K562 (cell line): ENCODE measurements around the gene FAM217B. TPM values are rescaled to one million over a fixed set of nuclear protein-coding genes. Genes with fewer than 3 reads are reported as not detected.

ENCODE experiments used
- ATAC-seq: fragments of 200-7000 bp; cut with Tn5 transposase; 3 replicates; pipeline ENCODE4 v1.9.1; 2020; ENCODE audit warnings: moderate library complexity
- BruUV-seq: library from RNA; stranded (reverse); fragments of 400-500 nt; replicated peaks from 2 replicates; lab custom pipeline; 2021; lab: Mats Ljungman, UMichigan
- CTCF ChIA-PET: fragments of 300-600 bp; formaldehyde crosslinking; extraction: SDS; loops from one replicate; lab custom pipeline; 2021; ENCODE audit warnings: low intra/inter-chr PET ratio; lab: Yijun Ruan, JAX
- POLR2A ChIA-PET: fragments of 300-600, 350-650 bp; sonication (Branson Sonifier 250); formaldehyde crosslinking; extraction: SDS; loops from one replicate; lab custom pipeline; 2021; ENCODE audit warnings: antibody characterized with exemption, inconsistent platforms; lab: Yijun Ruan, JAX
- DNase-seq, 4 experiments: peaks; one replicate each; pipeline versions ENCODE4 v3.0.0 to v3.0.0-alpha.2; 2011 to 2018; ENCODE audit warnings: low spot score in 3 of 4, mixed read lengths in 3 of 4; ENCODE audit errors: extremely low read depth in 1 of 4
- FAIRE-seq: peaks from 2 replicates; lab custom pipeline; 2011; peaks lifted over from hg19 to GRCh38; lab: Jason Lieb, UNC
- H2AFZ ChIP-seq: 2 replicates; pipeline ENCODE4 v1.6.0; 2011; ENCODE audit warnings: low read depth, low read length, control low read depth, inconsistent platforms
- H3K27ac ChIP-seq: fragments of 200-600 bp; 3 replicates; pipeline ENCODE4 v1.8.0; 2011; ENCODE audit warnings: low read depth, mild to moderate bottlenecking, control low read depth, inconsistent platforms, low read length, moderate library complexity, mixed read lengths; ENCODE audit errors: extremely low read depth
- H3K27me3 ChIP-seq, 2 experiments: fragments of 300-600 bp in 1 of 2; 2 replicates in 1 of 2; 3 replicates in 1 of 2; pipeline versions ENCODE4 v1.6.0 to v1.8.0; 2011; ENCODE audit warnings: inconsistent platforms in 2 of 2, low read length in 2 of 2, mild to moderate bottlenecking in 1 of 2, mixed read lengths in 1 of 2, moderate library complexity in 1 of 2; ENCODE audit not compliant: control insufficient read depth in 2 of 2, insufficient read depth in 2 of 2
- H3K36me3 ChIP-seq: fragments of 300-600 bp; 3 replicates; pipeline ENCODE4 v1.8.0; 2011; ENCODE audit warnings: mild to moderate bottlenecking, low read length, inconsistent platforms; ENCODE audit not compliant: control insufficient read depth, insufficient read depth
- H3K4me1 ChIP-seq, 2 experiments: fragments of 200-600 bp in 1 of 2; replicated peaks in 1 of 2; 2 replicates in 1 of 2; 3 replicates in 1 of 2; pipeline versions ENCODE4 v1.5.1 to v1.8.0; 2011; ENCODE audit warnings: inconsistent platforms in 2 of 2, low read length in 2 of 2, mild to moderate bottlenecking in 1 of 2, mixed read lengths in 1 of 2, moderate library complexity in 1 of 2; ENCODE audit not compliant: control insufficient read depth in 2 of 2, insufficient read depth in 2 of 2
- H3K4me2 ChIP-seq: 2 replicates; pipeline ENCODE4 v1.6.1; 2011; ENCODE audit warnings: low read length, control low read depth, inconsistent platforms, mixed read lengths; ENCODE audit not compliant: insufficient read depth
- H3K4me3 ChIP-seq: fragments of 200-600 bp; sonication (generic), shearing (Covaris generic); 2 replicates; pipeline ENCODE4 v1.5.1; 2016; ENCODE audit warnings: control low read depth, inconsistent platforms
- H3K79me2 ChIP-seq: fragments of 200-600 bp; 3 replicates; pipeline ENCODE4 v1.8.0; 2011; ENCODE audit warnings: low read length, inconsistent platforms; ENCODE audit not compliant: control insufficient read depth, insufficient read depth
- H3K9ac ChIP-seq, 2 experiments: 2 replicates each; pipeline versions ENCODE4 v1.6.0 to v1.6.1; 2011; ENCODE audit warnings: low read depth in 2 of 2, low read length in 2 of 2, control low read depth in 1 of 2, inconsistent platforms in 1 of 2, mild to moderate bottlenecking in 1 of 2, mixed read lengths in 1 of 2; ENCODE audit not compliant: insufficient read depth in 1 of 2
- H3K9me1 ChIP-seq: one replicate; pipeline ENCODE4 v1.6.0; 2011; ENCODE audit warnings: inconsistent platforms, mild to moderate bottlenecking, low read length, moderate library complexity; ENCODE audit not compliant: control insufficient read depth, insufficient read depth
- H3K9me3 ChIP-seq: replicated peaks from 2 replicates; pipeline ENCODE4 v1.5.1; 2011; ENCODE audit warnings: low read depth, low read length, inconsistent platforms; ENCODE audit not compliant: control insufficient read depth, insufficient read depth
- H4K20me1 ChIP-seq: replicated peaks from 2 replicates; pipeline ENCODE4 v1.6.1; 2011; ENCODE audit warnings: low read length, inconsistent platforms, mixed read lengths; ENCODE audit not compliant: control insufficient read depth, insufficient read depth
- DIDO1 ChIP-seq: fragments of 450-650 bp; IDR thresholded peaks from 2 replicates; pipeline ENCODE4 v1.6.1; 2016; ENCODE audit warnings: low read depth, missing biosample characterization, missing genetic modification characterization
- E2F3 ChIP-seq: fragments of 250-450 bp; sonication (Bioruptor Pico); IDR thresholded peaks from 2 replicates; pipeline ENCODE4 v1.4.0; 2020; ENCODE audit warnings: mild to moderate bottlenecking
- EP300 ChIP-seq: IDR thresholded peaks from 2 replicates; pipeline ENCODE4 v1.6.1; 2012; ENCODE audit warnings: low read length, improper control_type of control experiment
- EWSR1 ChIP-seq: fragments of 450-650 bp; IDR thresholded peaks from 2 replicates; pipeline ENCODE4 v1.6.1; 2018; ENCODE audit warnings: borderline replicate concordance, mild to moderate bottlenecking, low read depth, moderate library complexity; ENCODE audit not compliant: partially characterized antibody
- KAT8 ChIP-seq: fragments of 450-650 bp; IDR thresholded peaks from 2 replicates; pipeline ENCODE4 v1.6.1; 2016; ENCODE audit warnings: low read depth, mild to moderate bottlenecking
- RAD21 ChIP-seq, 2 experiments: fragments of 250-450 bp in 1 of 2; fragments of 450-650 bp in 1 of 2; sonication (Bioruptor Pico) in 1 of 2; formaldehyde crosslinking in 1 of 2; IDR thresholded peaks in 1 of 2; conservative IDR thresholded peaks in 1 of 2; 2 replicates each; pipeline versions ENCODE4 v1.4.0 to v1.8.0; 2020 to 2022; ENCODE audit warnings: mild to moderate bottlenecking in 2 of 2, moderate library complexity in 1 of 2
- RBM22 ChIP-seq: fragments of 200-400 bp; formaldehyde crosslinking; IDR thresholded peaks from 2 replicates; pipeline ENCODE4 v1.6.1; 2018; ENCODE audit warnings: low read length, low read depth; ENCODE audit not compliant: poor library complexity, severe bottlenecking
- SIRT6 ChIP-seq: IDR thresholded peaks from one replicate; pipeline ENCODE4 v1.6.1; 2012; ENCODE audit warnings: low read depth, mild to moderate bottlenecking, control low read depth, inconsistent platforms, low read length, moderate library complexity
- SMARCA4 ChIP-seq: fragments of 450-650 bp; IDR thresholded peaks from 2 replicates; pipeline ENCODE4 v1.6.1; 2016
- SNRNP70 ChIP-seq: fragments of 200-400 bp; formaldehyde crosslinking; optimal IDR thresholded peaks from 2 replicates; pipeline ENCODE3; 2017; ENCODE audit warnings: low read depth, low read length
- SREBF2 ChIP-seq: sonication (generic); formaldehyde crosslinking; IDR thresholded peaks from 2 replicates; pipeline ENCODE4 v1.4.0; 2020; ENCODE audit warnings: mild to moderate bottlenecking, missing genetic modification reagents
- ZNF197 ChIP-seq: fragments of 200-800 bp; sonication (Bioruptor generic); IDR thresholded peaks from 2 replicates; pipeline ENCODE4 v1.6.1; 2016; ENCODE audit warnings: low read depth, missing genetic modification characterization, missing compliant biosample characterization
- ZNF699 ChIP-seq: fragments of 250-450 bp; sonication (Bioruptor Pico); IDR thresholded peaks from 2 replicates; pipeline ENCODE4 v1.8.0; 2021; ENCODE audit warnings: mild to moderate bottlenecking, moderate library complexity; ENCODE audit not compliant: insufficient replicate concordance
- WGBS: fragments of 100-300 bp; shearing (Covaris generic); methylation state at CpG from one replicate; pipeline ENCODE4 v1.1.6; 2016; ENCODE audit warnings: low coverage, mixed read lengths; ENCODE audit not compliant: insufficient coverage; ENCODE audit errors: missing lambda C conversion rate; 5-methylcytosine and 5-hydroxymethylcytosine counted together
- in situ Hi-C: fragments of 300-500 bp; cut with MboI; formaldehyde crosslinking; loops from 4 replicates; pipeline ENCODE4 v1.15.0; 2018; ENCODE audit warnings: inconsistent platforms, mixed read lengths
- intact Hi-C: fragments of 100-400 bp; cut with micrococcal nuclease; formaldehyde crosslinking; loops from 2 replicates; pipeline ENCODE4 v1.14.2; 2022
- polyA plus RNA-seq, 8 experiments: library from polyadenylated mRNA; depleted of rRNA in 4 of 8; stranded (reverse) in 5 of 8; unstranded in 3 of 8; fragments of >200 nt; fragmentation: Nextera tagmentation in 2 of 8; fragmentation: Illumina TruSeq in 1 of 8; extraction: Ambion mirVana in 2 of 8; extraction: Trizol in 1 of 8; gene quantifications; 2 replicates each; pipeline versions ENCODE4 v1.2.1 to v1.2.3, GENCODE V29; 2011 to 2014; ENCODE audit warnings: inconsistent platforms in 1 of 8, missing spikeins in 1 of 8
- total RNA-seq, 7 experiments: library from RNA; depleted of rRNA in 6 of 7; stranded (reverse); fragments of >200 nt in 6 of 7; fragmentation: Illumina TruSeq in 2 of 7; extraction: Trizol in 2 of 7; gene quantifications; 2 replicates each; pipeline versions ENCODE4 v1.2.1 to v1.2.3, GENCODE V29; 2011 to 2021; ENCODE audit warnings: low replicate concordance in 1 of 7
- TF ChIP-seq, protein P1 (sequence below): sonication (generic); formaldehyde crosslinking; IDR thresholded peaks from 2 replicates; pipeline ENCODE4 v1.8.1; 2023; ENCODE audit warnings: mild to moderate bottlenecking, missing genetic modification reagents

Gene FAM217B
- total and polyA plus RNA-seq, 9 of the 15 experiments (the other 6 are each of a cell fraction or from before 2014, with no cell fraction given) = 4.8 to 11.4 (median 6.9) TPM

DNA sequence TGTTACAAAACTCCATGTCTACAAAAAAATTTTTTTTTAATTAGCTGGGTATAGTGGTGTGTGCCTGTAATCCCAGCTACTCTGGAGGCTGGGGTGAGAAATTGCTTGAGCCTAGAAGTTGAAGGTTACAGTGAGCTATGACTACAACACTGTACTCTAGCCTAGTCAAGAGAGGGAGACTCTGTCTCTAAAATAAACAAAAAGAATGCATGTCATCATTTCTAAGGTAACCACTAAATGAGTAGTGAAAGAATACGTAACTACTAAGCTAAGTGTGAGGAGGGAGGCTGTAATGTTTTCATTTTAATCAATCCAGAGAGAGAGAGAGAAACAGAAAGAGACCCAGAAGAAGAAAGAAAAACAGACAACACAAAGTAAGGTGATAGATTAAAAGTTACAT, 16.7 kb upstream of the FAM217B start:
- ChIA-PET POLR2A (no interaction called here), CTCF (no interaction called here)
- Histone ChIP-seq H3K9ac (no peak overlapping the region), H3K79me2 (no peaks in the 10 kb centered on the region), H3K27ac (no peak overlapping the region), H3K9me1 (no peaks in the 10 kb centered on the region), H3K36me3 (no peaks in the 10 kb centered on the region), H3K27me3 (no peaks in the 10 kb centered on the region), H3K4me2 (no peak overlapping the region), H3K4me3 (no peak overlapping the region), H4K20me1 (no peaks in the 10 kb centered on the region), H3K4me1 (no peaks in the 10 kb centered on the region), H2AFZ (no peak overlapping the region), H3K9me3 (no peaks in the 10 kb centered on the region)
- no peak for TF ChIP-seq SIRT6
- TF ChIP-seq RAD21 (CRISPR knock-in tag; conservative IDR thresholded peaks at IDR 0.05 in 1 of 2, IDR thresholded peaks at IDR 0.05 in 1 of 2) = no peak
- TF ChIP-seq, protein P1, sequence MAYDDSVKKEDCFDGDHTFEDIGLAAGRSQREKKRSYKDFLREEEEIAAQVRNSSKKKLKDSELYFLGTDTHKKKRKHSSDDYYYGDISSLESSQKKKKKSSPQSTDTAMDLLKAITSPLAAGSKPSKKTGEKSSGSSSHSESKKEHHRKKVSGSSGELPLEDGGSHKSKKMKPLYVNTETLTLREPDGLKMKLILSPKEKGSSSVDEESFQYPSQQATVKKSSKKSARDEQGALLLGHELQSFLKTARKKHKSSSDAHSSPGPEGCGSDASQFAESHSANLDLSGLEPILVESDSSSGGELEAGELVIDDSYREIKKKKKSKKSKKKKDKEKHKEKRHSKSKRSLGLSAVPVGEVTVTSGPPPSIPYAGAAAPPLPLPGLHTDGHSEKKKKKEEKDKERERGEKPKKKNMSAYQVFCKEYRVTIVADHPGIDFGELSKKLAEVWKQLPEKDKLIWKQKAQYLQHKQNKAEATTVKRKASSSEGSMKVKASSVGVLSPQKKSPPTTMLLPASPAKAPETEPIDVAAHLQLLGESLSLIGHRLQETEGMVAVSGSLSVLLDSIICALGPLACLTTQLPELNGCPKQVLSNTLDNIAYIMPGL (CRISPR knock-in tag) = no peak
- TF ChIP-seq EP300 = no peak
- TF ChIP-seq ZNF197 = no peak
- TF ChIP-seq EWSR1 = no peak
- no peak for TF ChIP-seq SNRNP70
- no peak for TF ChIP-seq E2F3 (CRISPR knock-in tag)
- TF ChIP-seq RBM22 = no peak
- no peak for TF ChIP-seq DIDO1 (tag)
- TF ChIP-seq KAT8 = no peak
- TF ChIP-seq SMARCA4 = no peak
- TF ChIP-seq SREBF2 = no peak
- TF ChIP-seq ZNF699 (CRISPR knock-in tag) = no peak
- in situ Hi-C loops = no loop called here
- intact Hi-C loops = no loop called here
- DNase-seq = no peak
- ATAC-seq = no peak
- no TSS peak for BruUV-seq
- 0% methylated on average over 1 of the region's 1 CpG for WGBS
- no peak for FAIRE-seq
